A549 (cell line): ENCODE data around the gene GREB1.

Experiments
- CEBPB ChIP-seq, 2 experiments: fragments of >200 bp in 1 of 2; sonication (Bioruptor Twin) in 1 of 2; formaldehyde crosslinking in 1 of 2; IDR thresholded peaks; 2 replicates each; pipeline ENCODE4 v1.6.1; 2012 to 2016
- MAFK ChIP-seq: fragments of 450-650 bp; IDR thresholded peaks from 2 replicates; pipeline ENCODE4 v1.6.1; 2014; ENCODE audit not compliant: partially characterized antibody
- TF ChIP-seq, protein P1 (sequence below): fragments of >200 bp; sonication (Bioruptor Twin); formaldehyde crosslinking; IDR thresholded peaks from 3 replicates; pipeline ENCODE4 v1.5.1; 2016

- no peak for TF ChIP-seq MAFK
- TF ChIP-seq, protein P1, sequence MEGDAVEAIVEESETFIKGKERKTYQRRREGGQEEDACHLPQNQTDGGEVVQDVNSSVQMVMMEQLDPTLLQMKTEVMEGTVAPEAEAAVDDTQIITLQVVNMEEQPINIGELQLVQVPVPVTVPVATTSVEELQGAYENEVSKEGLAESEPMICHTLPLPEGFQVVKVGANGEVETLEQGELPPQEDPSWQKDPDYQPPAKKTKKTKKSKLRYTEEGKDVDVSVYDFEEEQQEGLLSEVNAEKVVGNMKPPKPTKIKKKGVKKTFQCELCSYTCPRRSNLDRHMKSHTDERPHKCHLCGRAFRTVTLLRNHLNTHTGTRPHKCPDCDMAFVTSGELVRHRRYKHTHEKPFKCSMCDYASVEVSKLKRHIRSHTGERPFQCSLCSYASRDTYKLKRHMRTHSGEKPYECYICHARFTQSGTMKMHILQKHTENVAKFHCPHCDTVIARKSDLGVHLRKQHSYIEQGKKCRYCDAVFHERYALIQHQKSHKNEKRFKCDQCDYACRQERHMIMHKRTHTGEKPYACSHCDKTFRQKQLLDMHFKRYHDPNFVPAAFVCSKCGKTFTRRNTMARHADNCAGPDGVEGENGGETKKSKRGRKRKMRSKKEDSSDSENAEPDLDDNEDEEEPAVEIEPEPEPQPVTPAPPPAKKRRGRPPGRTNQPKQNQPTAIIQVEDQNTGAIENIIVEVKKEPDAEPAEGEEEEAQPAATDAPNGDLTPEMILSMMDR: no peak
- no peak for TF ChIP-seq CEBPB (IDR thresholded peaks at IDR 0.05)
Observed at GRCh38 chr2:11503354-11503927, 30.4 kb upstream of the GREB1 start.
